ENCODE measurements around the gene NAALADL2.
"Not testable (repeated sequence)": the region's sequence is repeated elsewhere in the genome, so short reads cannot be mapped to it uniquely, and the experiment has no call there.

The NAALADL2 gene

DNA sequence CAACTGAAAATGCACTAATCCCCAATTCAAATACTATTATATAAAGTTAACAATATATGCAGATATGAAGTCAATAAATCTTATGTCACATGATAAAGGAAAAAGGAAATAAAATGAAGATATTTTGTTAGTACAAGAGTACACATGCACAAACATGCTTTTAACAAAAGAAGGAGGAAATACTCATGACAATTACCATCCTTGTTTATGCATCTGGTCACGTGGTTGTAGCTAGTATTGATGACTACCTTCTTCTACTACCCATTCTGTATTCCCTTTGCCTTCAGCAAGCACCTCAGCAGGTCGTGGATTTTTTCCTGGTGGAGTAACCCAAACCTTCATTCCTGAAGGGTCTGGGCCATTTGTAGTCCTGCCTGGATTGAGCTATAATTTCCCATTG, 669.6 kb downstream of the NAALADL2 start:
- DNase-seq (ENCODE audit: extremely low read depth in 1 of 2, low read depth in 1 of 2) = not testable (repeated sequence)

DNA sequence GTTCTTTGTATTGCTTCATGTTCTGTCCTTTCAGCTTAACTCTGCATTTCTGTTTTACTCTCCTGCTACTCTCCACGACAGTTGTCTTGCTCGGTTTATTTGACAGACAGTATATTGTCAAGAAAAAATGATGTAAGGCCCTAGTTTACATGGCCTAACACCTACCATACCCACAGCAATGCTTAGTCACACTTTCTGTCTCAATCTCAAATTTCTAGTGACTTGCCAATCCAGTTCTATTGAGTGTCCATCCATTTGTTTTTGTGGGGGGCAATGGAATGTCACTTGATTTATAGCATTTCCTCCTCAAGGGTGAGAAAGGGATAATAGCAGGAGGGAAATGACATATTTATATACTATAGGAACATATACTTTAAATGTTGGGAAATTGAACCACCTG, 676.2 kb downstream of the NAALADL2 start:
- no peak for DNase-seq (ENCODE audit: extremely low read depth in 1 of 2, low read depth in 1 of 2)

DNA sequence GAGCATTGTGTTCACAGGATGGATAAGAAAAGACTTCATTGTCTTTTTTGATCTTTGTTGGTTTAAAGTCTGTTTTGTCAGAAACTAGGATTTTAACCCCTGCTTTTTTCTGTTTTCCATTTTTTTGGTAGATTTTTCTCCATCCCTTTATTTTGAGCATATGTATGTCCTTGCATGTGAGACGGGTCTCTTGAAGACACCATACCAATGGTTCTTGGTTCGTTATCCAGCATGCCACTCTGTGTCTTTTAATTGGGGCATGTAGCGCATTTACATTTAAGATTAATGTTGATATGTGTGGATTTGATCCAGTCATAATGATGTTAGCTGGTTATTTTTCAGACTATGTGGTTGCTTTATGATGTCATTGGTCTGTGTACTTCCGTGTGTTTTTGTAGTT, 687.0 kb downstream of the NAALADL2 start:
- DNase-seq (ENCODE audit: extremely low read depth in 1 of 2, low read depth in 1 of 2) = no peak

DNA sequence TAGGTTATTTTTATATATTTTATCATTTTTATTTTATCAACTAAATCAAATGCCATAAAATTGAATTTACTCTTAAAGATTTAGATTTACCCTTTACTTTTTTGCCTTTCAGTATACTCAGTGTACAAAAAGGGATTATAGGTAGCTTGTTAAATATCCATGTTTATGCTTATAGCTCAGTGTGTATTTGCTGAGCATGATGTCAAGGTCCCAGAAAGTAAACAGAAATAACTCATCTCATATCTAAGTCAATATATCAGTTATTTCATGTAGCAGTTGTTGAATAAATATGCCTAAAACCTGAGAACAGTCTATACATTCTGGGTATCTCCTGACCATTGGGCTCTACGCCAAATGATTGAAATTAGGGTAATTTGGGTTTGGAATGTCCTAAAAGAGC, 693.8 kb downstream of the NAALADL2 start:
- DNase-seq (ENCODE audit: extremely low read depth in 1 of 2, low read depth in 1 of 2) = no peak

DNA sequence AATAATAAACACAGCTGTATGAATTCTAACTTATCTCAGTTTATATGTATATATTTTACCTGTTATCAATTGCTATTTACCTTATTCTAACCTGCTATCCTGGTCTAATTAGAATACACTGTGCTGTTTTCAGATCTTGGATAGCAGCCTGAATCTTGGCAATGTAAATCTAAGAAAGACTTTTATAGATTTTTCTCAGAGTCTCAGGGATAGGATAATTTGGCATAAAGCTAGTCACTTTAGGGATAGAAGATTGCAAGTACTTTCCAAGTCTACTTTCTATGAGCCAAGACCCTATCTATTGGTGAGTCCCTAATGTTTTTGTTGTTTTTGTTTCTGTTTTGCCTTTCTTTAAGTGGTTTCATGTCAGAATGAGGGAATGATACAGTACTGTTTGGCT, 695.7 kb downstream of the NAALADL2 start:
- no peak for DNase-seq (ENCODE audit: extremely low read depth in 1 of 2, low read depth in 1 of 2)

DNA sequence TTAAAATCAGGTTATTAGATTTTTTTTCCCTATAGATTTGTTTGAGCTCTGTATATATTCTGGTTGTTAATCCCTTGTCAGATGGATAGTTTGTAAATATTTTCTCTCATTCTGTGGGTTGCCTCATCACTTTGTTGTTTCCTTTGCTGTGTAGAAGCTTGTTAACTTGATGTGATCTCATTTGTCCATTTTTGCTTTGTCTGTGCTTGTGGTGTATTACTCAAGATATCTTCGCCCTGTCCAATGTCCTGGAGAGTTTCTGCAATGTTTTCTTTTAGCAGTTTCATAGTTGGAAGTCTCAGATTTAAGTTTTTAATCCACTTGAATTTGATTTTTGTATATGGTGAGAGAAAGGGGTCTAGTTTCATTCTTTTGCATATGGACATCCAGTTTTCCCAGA, 699.1 kb downstream of the NAALADL2 start:
- DNase-seq (ENCODE audit: extremely low read depth in 1 of 2, low read depth in 1 of 2) = no peak

DNA sequence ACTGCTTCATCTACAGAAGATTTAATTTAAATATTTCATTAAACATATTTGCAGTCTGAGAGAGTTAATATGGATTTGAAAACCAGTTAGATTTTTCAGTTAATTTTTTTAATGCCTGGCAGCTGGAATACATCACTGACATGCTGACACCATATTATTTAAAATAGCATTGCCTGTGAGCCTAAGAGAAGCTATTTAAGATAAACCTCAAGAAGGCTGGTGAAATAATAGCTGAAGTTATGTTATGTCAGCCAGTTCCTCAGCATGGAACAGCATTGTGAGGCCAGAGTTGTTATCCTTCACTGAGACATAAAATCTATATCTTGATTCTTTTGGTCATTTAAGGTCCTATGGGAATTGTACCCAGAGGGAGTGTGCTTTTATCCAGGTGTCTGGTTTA, 705.2 kb downstream of the NAALADL2 start:
- DNase-seq (ENCODE audit: extremely low read depth in 1 of 2, low read depth in 1 of 2) = no peak

DNA sequence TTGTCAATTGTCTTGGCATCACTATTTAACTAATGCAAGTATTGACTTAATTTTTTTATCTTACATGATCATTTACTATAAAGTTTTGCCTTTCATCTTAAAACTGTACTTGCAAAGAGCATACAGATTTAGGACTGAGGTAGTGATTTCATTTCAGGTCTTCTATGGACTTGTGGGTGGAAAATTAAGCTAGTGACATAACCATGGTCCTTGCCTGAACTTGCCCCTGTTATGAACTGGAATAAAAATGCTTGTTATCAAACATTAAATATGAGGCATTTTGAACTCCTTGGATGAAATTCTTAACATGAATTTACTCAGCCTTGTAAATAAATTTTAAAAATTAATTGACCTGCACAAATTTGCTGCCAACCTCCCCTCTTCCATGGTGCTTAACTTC, 712.0 kb downstream of the NAALADL2 start:
- DNase-seq (ENCODE audit: extremely low read depth in 1 of 2, low read depth in 1 of 2) = no peak

DNA sequence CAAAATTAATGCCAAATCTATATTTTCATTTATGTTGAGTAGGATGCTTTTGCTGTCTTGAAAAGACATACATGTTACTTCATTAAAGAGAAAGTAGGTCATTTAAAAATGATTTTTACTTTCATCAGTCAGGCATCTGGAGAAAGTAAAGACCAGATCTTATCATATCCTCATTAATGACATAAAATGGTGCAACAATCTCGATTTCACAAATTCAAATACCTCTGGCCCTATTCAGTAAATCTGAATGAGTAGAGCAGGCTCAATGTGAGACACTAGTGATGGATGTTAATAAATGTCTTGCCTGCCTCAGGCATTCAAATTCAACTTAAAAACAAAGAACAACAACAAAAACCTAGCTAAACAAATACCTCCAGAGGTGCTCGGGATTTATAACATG, 714.1 kb downstream of the NAALADL2 start:
- no peak for DNase-seq (ENCODE audit: extremely low read depth in 1 of 2, low read depth in 1 of 2)

DNA sequence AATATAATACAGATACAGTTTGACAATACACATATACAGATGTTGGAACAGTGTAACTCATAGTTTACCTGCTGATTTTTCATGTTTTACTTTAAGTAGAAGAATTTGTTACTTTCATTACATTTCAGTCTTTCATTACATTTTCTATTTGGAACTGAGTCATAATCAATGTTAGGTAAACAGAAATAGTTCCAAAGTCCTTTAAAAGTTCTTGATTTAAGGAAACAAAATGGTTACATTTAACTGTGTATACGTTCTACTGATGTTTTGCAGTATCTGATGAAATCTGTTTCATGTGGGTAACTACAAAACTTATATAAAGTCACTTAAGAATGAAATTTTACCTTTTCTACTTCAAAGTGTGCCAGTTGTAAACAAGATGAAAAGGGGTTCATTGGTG, 721.2 kb downstream of the NAALADL2 start:
- no peak for DNase-seq (ENCODE audit: extremely low read depth in 1 of 2, low read depth in 1 of 2)

DNA sequence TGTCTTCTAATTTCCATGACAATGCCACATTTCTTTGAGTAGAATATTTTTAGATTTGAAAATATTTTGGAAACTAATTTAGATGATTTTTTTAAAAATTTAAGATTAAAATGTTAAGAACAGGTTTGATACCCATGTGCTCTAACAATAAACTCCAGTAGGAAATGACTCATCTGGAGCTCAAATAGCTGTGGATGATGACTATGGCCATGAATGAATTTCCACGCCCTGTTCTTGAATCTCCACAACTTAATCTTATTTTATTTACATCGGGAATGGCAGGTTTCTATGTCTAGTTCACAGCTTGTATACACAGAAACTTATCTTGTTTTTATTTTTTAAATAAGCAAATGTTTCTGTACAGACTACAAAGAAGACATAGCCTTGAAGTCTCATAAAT, 726.8 kb downstream of the NAALADL2 start:
- no peak for DNase-seq (ENCODE audit: extremely low read depth in 1 of 2, low read depth in 1 of 2)

DNA sequence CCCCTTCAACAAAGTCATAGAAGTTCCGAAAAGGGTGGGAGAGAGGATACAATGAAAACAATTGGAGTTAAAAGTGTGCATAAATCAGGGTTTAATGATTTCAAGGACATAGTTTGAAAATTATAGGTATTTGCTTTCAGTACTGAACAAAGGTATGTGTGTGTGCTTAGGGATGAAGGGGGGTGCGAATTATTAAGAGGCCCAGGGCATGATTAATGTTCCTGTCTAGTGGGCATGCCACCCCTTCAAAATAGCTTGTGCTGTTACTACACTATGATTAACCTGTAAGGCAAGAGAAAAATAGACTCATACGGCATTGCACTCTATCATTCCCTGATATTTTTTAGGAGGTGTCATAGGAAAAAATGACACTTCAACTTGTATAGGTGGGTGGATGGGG, 731.6 kb downstream of the NAALADL2 start:
- DNase-seq (ENCODE audit: extremely low read depth in 1 of 2, low read depth in 1 of 2) = no peak

DNA sequence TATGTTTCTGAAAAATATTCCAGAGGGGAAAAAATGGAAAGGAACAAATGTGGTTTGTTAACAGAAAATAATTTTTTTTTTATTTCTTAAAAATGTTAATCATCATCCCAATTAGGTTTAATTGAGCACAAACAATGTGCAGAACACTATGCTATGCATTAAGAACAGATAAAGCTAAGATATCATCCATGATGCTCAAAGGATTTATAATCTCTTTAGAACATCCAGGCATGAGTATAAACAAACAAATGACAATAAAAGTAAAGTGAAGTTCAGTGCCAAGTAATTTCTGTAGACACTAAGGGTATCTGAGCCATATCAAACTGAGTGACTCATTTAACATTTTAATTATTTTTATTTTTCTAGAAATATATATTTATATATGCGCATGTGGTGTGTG, 732.2 kb downstream of the NAALADL2 start:
- no peak for DNase-seq (ENCODE audit: extremely low read depth in 1 of 2, low read depth in 1 of 2)

DNA sequence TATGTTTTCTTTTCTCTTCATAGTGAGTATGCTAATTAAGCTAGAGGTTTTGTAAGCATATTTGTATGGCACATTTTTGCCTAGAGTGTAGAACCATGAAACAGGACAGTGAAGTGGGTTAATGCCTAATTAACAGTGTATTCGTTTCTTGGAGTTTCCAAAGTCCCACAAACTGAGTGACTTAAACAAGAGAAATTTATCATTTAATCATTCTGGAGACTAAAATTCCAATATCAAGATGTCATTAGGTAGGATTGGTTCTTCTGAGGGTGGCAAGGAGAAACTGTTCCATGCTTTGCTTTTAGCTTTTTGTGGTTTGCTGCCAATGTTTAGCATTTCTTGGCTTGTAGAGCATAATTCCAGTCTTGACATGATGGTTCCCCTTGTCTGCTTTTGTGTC, 734.2 kb downstream of the NAALADL2 start:
- DNase-seq (ENCODE audit: extremely low read depth in 1 of 2, low read depth in 1 of 2) = no peak

DNA sequence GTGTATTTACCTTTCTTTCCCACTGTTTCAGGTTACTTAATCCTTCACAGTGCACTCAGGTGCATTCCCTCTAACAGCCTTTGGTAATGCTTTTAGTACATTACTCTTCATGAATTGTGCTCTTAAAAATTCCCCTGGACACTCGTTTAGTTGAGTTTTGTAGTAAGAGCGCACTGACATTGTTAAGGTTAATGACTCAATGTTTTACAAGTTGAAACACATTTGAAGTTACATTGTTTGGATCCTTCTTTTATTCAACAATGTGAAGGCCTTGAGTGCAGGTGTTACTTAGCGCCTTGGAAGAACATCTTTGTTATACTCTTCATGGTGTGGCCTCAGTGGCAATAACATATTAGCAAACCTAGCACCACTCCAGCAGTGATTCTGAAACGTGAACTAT, 739.6 kb downstream of the NAALADL2 start:
- no peak for DNase-seq (ENCODE audit: extremely low read depth in 1 of 2, low read depth in 1 of 2)

DNA sequence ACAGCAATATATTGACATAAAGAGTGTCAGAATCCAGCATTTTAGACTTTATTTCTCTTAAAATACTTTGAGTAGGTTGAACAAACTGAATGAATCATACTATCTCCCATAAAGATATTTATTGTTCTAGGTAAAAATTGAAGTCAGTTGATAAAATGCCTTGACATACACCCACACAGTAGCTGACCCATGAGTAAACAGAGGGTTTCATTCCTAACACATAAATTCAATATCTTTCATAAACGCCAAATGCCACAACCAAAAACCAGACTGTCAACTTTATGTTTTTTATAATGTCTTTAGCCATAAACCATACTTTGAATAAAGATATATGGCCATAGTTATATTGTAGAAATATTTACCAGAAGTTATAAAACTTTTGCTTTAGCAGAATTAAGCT, 742.4 kb downstream of the NAALADL2 start:
- DNase-seq (ENCODE audit: extremely low read depth in 1 of 2, low read depth in 1 of 2) = no peak

DNA sequence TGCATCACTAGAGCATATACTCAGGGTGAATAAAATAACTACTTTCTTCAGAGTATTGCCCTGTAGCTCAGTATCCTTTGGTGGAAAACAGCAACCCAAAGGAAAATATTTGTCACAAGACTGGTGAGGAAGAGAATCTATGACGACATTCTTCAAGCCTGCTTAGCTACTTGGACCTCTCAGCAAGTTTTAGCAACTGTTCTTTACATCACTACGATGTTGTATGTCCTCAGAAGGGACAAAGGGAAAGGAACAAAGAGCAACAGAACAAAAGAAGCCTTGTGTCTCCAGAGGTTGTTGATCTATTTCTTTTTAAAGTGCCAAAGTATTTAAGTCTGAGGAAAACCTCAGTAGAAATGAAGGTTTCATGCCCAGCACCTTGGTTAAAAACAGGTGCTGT, 746.7 kb downstream of the NAALADL2 start:
- no peak for DNase-seq (ENCODE audit: extremely low read depth in 1 of 2, low read depth in 1 of 2)

DNA sequence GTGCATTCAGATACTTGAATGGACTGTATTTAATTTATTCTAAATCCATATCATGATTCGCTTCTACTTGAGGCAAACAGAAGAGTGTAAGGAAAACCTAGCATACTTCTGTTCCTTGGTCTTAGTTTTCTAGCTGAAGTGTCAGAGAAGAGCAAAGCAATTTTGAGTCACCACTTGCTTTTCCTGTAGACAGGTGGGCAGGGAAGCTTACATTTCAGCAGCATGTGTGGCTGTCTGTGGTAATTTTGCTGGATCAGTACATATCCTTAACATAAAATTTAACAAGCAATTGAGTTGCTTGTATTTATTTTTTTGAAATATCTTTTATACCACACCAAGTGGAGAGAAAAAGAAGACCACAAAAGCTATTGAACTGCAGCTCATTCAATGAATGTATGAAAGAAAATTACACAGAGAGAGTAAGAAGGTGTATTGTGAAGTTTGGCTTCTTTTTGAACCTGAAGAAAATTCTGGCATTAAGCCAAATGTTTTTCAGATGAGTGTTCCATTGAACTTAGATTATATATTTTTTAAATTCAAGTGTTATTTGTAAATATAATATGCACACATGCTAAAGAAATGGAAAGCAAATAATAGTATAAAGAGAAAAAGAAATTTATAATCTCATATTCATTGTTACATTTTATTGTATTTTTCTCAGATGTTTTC, 747.6 kb downstream of the NAALADL2 start:
- DNase-seq (ENCODE audit: extremely low read depth in 1 of 2, low read depth in 1 of 2) = no peak

DNA sequence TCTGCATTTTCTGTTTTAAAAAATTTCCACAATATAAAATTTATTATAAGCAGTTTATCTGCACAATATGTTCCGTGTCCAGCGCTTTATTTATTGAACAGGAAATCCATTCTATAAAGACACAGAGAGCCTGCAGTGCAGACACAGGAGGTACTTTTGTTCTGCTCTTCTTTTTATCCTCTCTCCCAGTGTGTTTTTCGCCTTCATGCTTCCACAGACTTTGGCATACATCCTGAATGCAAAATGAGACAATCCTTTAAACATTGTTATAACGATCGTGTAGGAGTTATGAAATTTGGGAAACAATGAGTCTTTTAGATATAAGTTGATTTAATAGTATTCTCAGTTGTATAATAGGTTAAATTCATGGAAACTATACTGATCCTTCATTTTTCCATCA, 749.2 kb downstream of the NAALADL2 start:
- DNase-seq (ENCODE audit: extremely low read depth in 1 of 2, low read depth in 1 of 2) = no peak

DNA sequence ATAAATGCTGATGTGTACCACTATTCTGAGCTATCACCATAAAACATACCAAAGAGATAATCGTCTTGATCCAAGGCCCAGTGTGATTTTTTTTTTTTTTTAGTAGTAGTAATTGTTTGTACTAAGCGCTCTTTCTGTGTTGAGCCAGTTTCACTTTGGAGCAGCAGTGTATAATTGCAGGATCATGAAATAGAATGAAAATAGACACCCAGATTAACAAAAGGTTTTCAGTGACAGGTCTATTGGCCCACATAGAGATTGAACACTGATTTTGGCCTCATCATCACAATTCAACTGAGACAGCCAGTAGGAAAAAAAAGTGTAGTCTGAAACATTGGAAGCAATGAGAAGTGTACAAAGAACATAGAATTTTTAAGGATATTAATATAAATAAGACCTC, 749.8 kb downstream of the NAALADL2 start:
- no peak for DNase-seq (ENCODE audit: extremely low read depth in 1 of 2, low read depth in 1 of 2)

DNA sequence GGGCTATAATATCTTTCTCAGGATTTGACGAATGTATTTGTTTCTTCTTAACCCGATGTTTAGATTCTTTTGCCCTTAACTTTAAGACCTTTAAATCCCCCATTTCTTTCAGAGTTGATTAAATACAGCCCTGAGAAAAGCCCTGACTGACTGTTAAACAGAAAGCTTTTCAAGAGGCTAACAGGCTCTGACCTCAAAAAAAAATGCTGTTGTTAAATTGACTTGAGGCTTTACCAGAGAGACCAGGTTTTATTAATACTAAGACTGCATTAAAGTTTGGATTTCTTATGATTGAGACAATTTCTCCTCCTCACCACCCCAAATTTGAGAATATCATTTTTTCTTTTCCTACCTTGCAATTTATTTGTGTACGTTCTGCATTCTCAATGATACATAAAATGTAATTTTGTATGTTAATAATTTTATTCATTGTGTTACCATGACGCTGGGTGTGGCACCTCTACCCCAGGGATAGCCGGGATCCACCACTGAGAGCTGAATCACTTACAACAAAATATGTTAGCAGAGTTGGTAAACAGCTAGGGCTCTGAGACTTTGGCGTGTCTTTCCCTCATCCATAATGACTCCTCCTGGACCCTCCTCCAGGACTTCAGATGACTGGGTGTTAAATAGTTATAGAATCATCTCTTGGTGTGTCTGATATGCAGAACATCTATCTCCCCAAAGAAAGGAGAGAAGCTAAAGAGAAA, 753.5 kb downstream of the NAALADL2 start:
- DNase-seq (ENCODE audit: extremely low read depth in 1 of 2, low read depth in 1 of 2) = no peak

DNA sequence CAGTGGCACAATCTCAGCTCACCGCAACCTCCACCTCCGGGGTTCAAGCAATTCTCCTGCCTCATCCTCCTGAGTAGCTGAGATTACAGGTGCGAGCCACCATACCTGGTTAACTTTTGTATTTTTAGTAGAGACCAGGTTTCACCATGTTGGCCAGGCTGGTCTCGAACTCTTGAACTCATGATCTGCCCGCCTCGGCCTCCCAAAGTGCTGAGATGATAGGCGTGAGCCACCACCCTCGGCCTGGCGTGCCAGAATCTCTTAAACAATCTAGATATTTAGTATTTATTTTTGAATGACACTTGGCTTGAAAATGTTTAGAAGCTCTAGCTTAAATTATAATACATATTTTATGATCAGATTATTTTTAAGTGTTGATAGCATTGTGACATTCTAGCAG, 755.0 kb downstream of the NAALADL2 start:
- DNase-seq (ENCODE audit: extremely low read depth in 1 of 2, low read depth in 1 of 2) = not testable (repeated sequence)

DNA sequence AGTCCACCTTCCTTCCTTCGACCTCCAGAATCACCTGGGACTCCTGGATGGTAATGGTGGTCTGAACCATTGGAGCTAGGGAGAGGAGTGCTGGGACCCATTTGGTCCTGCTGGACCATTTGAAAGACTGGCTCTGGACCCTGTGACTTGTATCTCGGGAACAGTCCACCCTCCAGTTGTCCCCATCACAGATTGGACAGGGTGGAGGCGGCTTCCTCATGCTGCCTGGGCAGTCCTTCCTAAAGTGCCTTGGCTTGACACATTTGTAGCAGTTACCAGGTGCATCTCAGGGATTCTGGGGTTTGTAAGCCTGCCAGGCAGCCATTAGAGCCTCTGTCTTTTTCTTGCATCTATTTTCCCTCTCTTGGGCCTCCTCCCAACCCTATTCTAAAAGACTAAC, 758.1 kb downstream of the NAALADL2 start:
- no peak for DNase-seq (ENCODE audit: extremely low read depth in 1 of 2, low read depth in 1 of 2)
